Fibroblast of upper back skin (primary cell): ENCODE data around the gene RIPPLY1.

Experiments used
- DNase-seq: peaks from one replicate; pipeline ENCODE4 v3.0.0-alpha.2; 2013

Gene RIPPLY1, protein sequence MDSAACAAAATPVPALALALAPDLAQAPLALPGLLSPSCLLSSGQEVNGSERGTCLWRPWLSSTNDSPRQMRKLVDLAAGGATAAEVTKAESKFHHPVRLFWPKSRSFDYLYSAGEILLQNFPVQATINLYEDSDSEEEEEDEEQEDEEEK

DNA sequence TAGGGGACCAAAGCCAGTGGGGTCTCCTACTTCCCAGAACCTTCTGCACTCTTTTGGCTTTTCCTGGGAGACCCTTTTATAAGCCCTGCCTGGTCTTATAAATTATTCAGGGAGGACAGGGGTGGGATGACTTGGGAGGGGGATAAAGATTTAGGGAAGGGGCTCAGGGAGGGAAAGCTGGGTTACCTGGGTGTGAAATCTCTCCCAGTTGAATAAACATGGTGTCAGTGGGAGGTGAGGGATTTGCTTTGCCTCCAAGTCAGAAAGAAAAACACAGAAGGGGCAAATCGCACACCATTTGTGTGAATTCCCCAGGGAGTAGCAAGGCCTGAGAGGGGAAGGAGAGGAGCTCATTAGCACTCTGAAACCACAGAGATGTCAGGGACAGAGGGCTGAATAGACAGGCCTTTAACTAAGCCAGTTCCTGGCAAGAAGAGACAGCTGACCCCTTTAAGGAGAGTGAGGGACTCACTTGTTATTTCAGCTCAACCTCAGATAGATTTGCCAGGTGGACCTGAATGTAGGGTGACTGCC lies at the start of gene RIPPLY1:
TSS of gene RIPPLY1 (minus strand) at position 51 of the 534 bp plus-strand sequence. CDS start 54 bp downstream, outside the sequence.
- DNase-seq, result no peak

DNA sequence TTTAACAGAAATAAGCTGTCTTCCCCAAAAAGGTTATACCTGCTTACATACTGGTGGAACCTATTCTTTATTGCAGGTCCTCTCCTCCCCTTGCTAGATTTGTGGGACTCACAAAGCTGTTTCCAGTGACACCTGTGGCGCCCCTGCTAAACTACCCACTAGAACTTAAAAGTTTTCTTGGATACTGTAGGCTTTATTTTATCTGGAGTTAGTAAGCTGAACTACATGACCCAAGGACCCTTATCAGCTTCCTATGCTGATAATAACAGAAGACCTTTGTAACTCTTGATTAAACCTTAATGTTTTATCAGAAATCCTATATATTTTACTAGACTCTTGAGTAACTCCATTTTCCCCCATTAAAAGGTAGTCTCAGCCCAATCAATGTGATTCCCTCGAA lies 49.4 kb upstream of the RIPPLY1 start:
- DNase-seq, result no peak

DNA sequence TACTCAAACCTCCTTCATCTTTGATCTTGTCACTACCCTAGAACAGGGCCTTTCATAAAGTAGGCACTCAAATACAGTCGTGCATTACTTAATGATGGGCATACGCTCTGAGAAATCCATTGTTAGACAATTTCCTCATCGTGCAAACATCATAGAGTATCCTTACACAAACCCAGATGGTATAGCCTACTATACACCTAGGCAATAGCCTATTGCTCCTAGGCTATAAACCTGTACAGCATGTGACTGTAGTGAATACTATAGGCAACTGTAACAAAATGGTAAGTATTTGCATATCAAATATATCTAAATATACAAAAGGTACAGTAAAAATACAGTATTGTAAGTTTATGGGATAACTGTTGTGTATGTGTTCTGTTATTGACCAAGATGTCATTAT lies 48.9 kb upstream of the RIPPLY1 start:
- DNase-seq, result no peak

DNA sequence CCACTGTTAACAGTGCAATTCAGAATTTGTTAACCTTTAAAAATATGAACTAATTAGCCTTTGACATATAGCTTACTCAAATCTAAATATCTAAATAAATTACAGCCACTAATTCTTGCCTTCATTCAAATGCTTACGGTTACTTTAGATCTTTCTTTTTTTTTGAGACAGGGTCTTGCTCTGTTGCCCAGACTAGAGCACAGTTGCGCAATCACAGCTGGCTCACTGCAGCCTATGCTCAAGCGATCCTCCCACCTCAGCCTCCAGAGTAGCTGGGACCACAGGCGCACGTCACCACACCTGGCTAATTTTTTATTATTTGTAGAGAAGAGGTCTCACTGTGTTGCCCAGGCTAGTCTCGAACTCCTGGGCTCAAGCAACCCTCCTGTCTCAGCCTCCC lies 48.1 kb upstream of the RIPPLY1 start:
- DNase-seq, result no peak

DNA sequence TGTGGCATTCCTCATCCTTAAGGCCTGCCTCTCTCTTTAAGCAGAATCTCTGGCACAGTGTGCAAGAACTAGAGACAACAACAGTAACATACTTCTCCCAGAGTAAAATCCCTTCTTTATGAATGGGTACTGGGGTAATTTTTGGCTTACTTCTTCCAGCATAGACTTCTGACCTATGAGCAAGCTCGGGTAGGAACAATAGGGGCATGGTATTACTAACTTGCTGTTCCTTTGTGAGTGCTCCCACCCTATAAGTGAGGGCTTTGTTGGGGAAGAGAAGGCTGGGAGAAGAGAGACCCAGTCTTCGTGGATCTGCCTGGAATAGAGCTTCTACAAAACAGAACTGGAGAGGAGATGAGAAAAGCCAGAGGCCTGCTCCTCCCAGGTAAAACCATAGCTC lies 47.2 kb upstream of the RIPPLY1 start:
- DNase-seq, result no peak

DNA sequence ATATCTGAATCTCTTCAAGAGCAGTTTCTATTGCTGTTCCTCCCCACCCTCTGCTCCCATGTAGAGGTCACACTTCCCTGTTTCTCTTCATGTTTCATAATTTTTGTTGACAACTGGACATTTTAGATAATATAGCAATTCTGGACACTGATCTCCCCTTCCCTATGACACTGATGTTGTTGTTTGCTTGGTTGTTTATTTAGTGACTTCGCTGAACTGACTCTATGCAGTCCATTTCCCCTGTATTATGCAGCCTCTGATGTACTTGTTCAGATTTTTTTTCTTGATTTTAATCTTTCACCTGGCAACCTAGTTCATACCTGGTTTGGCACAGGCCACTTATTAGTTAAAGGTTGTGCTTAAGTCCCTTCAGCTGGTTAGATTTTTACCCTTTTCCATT lies 46.2 kb upstream of the RIPPLY1 start:
- DNase-seq, result no peak

DNA sequence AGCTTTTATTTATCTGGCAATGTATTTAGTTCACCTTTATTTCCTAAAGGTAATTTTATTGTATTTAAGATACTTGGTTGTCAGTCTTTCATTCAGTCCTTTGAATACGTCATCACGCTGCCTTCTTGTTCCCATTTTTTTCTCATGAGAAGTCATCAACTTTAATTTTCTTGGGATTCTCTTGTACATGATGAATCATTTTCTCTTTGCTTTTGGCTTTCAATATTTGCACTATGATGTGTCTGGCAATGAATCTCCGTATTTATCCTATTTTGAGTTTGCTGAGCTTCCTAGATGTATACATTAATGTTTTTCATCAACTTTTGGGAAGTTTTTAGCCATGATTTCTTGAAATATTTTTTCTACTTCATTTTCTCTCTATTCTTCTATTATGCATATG lies 45.5 kb upstream of the RIPPLY1 start:
- no peak for DNase-seq

DNA sequence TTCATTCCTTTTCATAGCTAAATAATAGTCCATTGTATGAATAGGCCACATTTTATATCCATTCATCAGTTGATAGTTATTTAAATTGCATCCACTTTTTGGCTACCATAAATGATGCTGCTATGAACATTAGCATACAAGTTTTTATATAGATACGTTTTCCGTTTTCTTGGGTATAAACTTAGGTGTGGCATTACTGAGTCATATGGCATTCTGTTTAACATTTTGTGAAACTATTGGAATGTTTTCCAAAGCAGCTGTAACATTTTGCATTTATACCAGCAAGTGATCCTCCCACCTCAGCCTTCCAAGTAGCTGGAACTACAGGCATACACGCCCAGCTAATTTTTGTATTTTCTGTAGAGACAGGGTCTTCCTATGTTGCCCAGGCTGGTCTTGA lies 43.3 kb upstream of the RIPPLY1 start:
- DNase-seq, result no peak

DNA sequence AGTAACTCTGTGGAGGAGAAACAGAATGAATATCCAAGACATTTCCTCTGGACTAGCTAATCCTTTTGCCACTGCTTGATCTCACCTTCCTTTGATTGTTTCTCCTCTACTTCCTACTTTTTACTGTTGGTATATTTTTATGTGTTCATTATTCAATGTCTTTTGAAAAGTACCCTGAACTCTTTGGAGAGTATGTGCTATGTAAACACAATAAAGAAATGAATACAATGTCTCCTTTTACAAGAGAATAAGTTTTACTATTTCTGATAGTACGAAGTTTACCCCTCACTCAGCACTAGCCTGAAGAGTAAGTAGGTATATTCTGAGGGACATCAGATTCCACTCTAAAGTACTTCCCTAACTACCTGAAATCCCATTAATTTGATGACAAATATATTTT lies 36.9 kb upstream of the RIPPLY1 start:
- no peak for DNase-seq

DNA sequence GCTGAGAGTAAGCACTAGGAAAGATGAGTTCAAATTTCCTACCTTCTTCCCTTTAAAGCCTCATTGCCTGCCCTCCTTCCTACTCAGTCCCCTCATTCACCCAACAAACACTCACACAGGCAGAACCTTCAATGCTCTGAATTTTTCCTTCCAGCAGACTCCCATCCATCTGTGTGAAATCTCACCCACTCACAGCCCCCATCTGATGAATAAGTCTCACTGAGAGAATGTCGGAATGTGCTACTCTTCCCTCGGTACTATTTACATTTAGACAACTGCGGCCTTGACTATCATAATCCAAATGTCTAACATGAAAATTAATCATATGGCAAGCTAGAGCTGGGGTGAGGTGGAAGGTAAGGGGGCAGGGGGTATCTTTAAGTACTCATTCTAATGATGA lies 36.4 kb upstream of the RIPPLY1 start:
- DNase-seq, result no peak

DNA sequence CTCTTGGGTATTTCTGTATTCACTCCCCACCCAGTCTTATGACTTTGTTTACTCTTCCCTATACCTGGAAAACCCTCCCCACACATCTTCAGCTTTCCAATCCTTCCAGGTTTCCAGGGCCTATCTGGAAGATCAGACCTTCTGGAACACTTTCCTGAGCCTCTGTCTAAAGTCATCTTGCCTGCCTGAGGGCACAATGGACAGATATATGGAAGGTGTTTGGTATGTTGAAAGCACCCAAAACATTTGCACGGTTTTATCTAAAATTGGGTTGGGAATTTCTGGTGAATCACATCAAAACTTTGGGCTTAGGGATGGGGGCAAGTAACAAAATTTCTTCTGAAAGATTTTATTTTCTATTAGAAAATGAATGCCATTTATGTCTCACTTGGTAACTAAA lies 33.1 kb upstream of the RIPPLY1 start:
- no peak for DNase-seq

DNA sequence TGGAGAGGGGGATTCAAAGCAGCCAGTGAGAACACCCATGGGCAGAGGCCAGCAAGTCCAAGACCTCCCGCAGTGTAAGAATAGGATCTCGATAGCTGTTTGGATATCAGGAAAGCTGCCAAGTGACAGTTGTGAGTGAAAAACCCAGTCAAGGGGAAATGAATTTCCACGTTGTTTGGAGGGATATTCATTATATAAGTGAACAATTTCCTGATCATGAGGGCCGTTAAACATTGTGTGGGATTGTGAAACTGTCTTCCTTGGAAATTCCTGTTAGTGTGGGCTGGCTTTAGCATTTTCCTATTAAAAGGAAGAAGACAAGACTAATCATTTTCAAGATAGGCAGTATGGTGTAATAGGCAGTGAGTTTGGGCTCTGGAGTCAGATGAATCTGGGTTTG lies 32.0 kb upstream of the RIPPLY1 start:
- no peak for DNase-seq

DNA sequence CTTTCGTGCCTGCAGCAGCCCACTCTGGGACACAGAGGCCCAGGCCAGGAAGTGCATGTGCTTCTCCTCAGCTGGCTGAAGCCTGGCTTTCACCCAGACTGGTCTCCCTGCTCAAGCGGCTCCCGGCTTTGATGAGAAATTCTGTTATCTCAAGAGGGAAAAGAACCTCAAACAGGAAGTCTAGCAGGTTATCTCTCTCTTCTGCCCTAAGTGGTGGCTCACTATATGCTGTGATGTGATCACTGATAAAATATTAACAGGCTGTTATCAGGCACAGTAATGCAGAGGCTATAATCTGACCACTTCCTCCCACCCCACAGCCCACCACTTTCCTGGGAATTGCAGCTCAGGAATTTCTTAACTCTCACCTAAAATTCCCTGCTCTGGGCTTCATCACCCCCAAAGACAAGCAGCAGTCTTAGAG lies 30.4 kb upstream of the RIPPLY1 start:
- DNase-seq, result no peak

DNA sequence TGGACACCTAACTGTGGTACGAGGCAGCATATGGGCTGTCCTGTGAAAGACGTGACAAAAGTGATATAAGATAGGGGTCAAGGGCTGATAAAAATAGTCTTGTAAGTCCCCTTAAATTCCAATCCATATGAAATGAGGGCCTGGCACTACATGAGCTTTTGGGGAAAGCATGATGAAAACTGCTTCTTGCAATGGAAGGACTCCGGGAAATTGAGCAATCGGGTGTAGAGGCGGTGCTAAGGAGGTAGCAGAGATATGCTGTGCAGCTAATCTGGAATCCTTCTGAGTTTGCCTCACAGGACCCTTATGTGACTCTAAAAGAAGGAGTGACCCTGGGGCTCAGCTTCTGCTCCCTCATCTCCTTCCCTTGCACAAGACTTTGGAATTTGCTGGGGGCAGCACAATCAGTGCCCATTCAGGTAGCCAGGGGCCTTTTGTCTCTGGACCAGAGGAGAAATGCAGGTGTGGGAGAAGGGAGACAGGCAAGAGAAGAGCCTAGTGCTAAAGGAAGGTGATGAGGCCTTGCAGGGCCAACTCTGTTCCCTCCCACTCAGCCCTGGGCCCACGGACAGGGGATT lies 29.9 kb upstream of the RIPPLY1 start:
- no peak for DNase-seq

DNA sequence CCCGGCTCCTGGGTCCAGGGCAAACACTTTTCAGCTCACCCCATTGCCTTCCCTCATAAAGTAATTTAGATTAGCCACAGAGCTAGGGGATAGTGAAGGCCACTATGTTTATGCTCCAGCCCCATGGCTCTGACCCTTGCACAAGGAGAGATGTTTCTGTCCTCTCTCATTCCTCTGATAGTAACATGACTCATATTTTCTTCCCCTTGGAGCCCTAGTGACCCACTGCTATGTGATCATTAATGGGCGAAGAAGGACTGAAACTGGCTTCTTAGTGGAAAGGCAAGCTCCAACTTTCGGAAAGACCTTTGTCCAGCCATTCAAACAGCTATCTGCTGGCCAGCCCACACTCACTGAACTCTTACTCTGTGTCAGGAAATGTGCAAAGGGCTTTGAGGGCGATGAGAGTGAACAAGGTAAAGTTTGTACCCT lies 29.4 kb upstream of the RIPPLY1 start:
- no peak for DNase-seq

DNA sequence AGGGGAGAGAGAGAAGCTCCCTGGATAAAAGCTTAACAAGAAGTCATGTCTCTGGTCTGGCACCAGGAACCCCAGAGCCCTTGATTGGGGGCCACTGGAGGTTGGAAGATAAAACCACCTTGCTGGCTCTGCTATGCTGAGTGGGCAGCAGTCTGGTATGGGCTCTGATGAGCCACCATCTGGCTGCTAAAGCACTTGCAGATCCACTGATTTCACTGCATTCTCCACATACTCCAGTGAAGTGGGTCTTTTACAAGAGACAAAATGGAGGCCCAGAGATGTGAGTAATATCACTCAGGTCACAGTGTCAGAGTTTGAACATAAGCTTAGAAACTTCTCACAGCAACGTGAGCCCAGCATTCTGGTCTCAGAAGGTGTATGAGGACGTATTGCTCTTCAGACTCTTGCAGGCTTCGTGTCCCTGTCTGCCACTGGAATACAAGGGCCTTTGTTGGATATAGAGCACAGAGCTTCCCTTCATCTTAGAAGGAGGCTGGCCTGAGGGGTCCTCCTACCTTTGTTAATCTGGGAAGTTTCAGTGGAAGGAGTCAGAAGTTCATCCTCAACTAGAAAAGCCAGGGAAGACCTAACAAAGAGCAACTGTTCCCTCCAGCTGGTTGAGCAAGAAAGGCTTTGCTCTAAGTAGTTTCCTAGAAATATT lies 28.8 kb upstream of the RIPPLY1 start:
- DNase-seq, result no peak

DNA sequence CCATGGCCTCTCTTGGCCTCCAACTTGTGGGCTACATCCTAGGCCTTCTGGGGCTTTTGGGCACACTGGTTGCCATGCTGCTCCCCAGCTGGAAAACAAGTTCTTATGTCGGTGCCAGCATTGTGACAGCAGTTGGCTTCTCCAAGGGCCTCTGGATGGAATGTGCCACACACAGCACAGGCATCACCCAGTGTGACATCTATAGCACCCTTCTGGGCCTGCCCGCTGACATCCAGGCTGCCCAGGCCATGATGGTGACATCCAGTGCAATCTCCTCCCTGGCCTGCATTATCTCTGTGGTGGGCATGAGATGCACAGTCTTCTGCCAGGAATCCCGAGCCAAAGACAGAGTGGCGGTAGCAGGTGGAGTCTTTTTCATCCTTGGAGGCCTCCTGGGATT lies 25.1 kb upstream of the RIPPLY1 start:
- no peak for DNase-seq

DNA sequence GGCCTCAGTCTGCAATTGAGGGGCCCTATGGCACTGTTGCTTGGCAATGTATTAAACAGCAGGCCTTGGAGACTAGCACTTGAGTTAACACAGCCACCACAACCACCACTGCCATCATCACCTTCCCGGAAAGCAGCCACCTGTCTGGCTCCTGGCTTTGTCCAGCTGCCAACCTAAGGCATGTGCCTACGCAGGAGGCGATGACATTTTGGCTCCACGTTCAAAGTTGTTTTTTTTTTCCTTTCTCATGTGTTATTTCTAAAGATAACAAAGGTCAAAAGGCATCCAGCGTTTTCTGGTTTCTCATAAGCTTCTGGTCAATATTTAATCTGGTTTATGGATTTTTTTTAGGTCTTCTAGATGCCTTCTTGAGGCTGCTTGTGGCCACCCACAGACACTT lies 24.6 kb upstream of the RIPPLY1 start:
- no peak for DNase-seq

DNA sequence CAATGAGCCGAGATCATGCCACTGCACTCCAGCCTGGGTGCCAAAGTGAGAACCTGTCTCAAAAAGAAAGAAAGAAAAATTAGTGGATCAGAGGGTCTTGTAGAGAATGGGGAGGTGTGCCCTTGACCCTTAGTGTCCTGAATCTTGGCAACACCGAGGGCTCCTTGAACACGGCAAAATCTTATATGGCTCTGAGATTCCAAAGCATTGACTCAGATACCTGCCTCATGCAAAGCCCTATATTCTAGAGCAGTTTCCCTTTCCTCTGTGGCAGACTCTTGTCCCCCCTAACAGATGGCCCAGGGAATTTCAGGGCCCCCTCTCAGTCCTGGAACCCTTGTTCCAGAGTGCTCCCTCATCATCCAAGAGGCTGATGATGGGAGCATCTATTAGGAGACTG lies 23.9 kb upstream of the RIPPLY1 start:
- no peak for DNase-seq

DNA sequence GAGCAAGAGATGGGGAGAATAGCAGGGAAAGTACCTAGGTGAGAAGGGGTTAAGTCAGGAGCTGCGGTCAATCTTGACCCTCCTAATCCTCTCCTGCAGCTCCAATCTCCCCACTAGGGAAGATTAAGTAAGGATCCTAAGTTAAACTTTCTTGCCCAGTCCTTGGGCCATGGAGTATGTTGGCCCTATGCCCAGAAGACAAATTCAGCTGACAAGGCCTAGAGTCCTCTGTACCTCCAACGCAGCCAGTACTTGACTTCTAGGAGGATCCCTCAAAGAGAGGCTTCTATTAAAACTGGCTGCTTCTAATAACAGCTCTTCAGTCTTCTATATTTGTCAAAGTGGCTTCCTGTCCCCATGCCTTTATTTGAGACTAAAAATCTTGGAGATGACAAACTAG lies 18.5 kb upstream of the RIPPLY1 start:
- no peak for DNase-seq

DNA sequence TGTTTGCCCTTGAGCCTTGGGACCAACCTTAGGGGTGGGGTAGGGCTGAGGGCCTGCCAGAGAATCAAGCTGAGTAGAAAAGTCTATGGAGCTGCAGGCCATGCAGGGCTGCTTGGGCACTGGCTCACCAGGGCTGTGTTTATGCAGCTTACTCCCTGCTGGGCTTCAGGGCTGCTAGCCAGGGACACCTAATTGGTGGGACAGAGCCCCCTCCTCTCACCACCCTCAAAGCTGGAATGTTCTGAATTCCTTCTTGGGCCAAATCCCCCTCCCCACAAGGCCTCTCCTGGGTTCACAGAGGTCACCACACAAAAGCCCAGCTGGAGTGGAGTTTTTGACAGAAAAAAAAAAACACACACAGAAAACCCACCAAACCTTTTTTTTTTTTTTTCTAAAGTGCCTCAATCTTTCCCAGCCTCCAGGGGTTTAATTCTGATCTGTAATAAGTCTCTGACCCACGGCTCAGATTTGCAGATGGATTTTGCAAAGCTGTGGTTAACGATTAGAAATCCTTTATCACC lies 16.9 kb upstream of the RIPPLY1 start, which contains the start of gene CLDN2:
TSS of gene CLDN2 (plus strand) at position 471 of the 521 bp plus-strand sequence. CDS start 7,827 bp downstream, outside the sequence.
- DNase-seq, result no peak

DNA sequence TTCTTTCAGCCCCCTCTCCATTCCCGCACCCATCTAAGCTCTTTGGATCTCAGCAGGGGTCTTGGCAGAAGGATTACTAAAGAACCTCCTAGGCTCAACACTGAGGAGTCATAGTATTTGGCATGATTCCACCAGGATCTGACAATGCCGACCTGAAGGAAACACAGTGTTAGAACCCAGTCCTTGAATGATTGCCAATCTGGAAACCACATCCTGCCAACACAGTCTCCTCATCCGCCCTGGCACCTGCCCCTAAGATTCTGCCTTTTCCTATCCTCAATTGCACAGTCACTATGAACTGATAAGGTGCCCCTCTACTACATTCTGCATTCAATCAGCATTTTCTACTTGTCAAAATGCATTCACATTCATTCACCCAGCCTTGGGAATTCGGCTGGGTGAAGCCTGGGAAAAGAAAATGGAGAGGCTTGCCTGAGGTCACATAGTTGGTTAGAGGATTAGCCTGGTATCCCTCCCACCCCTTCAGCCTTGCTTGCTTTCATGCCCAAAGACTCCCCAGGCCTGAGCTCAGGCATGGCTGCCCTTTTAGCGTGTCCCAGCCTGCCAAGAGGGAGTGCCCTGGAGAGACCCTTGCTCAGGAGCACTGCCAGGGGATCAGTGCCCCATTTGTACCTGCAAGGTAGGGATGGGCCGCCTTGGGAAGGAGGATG lies 14.8 kb upstream of the RIPPLY1 start:
- DNase-seq, result peak; percentile 77

DNA sequence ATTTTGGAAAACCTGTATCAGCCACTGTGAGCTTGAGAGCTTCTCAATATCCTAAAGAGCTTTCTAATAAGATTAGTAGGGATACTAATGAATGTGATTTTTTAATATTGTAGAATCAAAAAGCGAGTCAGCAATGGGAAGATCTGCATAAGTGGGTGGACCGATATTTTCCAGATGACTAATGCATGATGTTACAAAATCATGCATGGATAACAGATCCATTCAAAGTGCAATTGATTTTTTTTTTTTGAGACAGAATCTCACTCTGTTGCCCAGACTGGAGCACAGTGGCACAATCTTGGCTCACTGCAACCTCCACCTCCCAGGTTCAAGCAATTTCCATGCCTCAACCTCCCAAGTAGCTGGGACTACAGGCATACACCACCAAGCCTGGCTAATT lies 9.7 kb upstream of the RIPPLY1 start:
- DNase-seq, result peak; percentile 25

DNA sequence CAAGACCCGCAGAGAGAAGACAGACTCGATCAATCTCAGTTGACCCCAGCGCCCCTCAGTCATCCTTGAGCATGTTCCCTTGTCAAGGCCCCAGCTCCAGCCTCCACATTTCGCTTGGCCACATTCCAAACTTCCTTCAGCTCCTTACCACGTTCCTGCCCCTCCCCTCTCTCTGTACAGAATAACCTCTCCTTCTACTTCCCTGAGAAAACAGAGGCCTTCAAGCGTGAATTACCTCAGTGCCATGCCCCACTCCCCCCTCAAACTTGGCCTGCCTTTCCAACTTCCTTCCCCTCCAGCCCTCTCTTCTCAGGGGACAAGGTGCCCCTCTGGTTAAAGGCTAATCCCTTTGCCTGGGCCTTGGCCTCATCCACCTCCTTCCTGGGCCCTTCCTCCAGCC lies 3.2 kb upstream of the RIPPLY1 start:
- no peak for DNase-seq
